Measurements from ENCODE around the gene NLRP13.
"Not testable (repeated sequence)": the region's sequence is repeated elsewhere in the genome, so short reads cannot be mapped to it uniquely, and the experiment has no call there.

The NLRP13 gene

GRCh38 chr19:55931936-55932386 is at the start of gene NLRP13:
TSS of gene NLRP13 (minus strand) at chr19:55932336. CDS start at chr19:55932311, 25 bp downstream.
- Histone ChIP-seq H3K4me1 (ENCODE audit: control insufficient read depth, insufficient read depth, low read length) (no peaks in the 10 kb centered on the region), H3K4me3 (ENCODE audit: low read length) (no peak within 1 kb of the TSS), H3K36me3 (ENCODE audit: control insufficient read depth, insufficient read depth, low read length) (no peaks in the 10 kb centered on the region), H3K27me3 (ENCODE audit: control insufficient read depth, insufficient read depth, low read length) (no peaks in the 10 kb centered on the region), H3K27ac (ENCODE audit: low read length) (no peak within 1 kb of the TSS), H3K9me3 (ENCODE audit: control insufficient read depth, insufficient read depth, low read length) (peaks cover 15% of the 10 kb centered on the region)
- WGBS (ENCODE audit: insufficient coverage, insufficient read length), result no CpG with 5 or more reads among the region's 8 CpGs
- no peak for DNase-seq (ENCODE audit: low read depth, low spot score)

- H3K9me3 ChIP-seq (ENCODE audit: control insufficient read depth, insufficient read depth, low read length), result peaks cover 5% of the 10 kb centered on the region
- H3K27ac ChIP-seq (ENCODE audit: low read length), result no peak overlapping the region
- no peak for DNase-seq (ENCODE audit: low read depth, low spot score)
- no peaks in the 10 kb centered on the region for H3K4me1 ChIP-seq (ENCODE audit: control insufficient read depth, insufficient read depth, low read length)
- H3K4me3 ChIP-seq (ENCODE audit: low read length), result no peak overlapping the region
- H3K27me3 ChIP-seq (ENCODE audit: control insufficient read depth, insufficient read depth, low read length), result no peaks in the 10 kb centered on the region
- WGBS (ENCODE audit: insufficient coverage, insufficient read length), result no CpG with 5 or more reads among the region's 9 CpGs
- H3K36me3 ChIP-seq (ENCODE audit: control insufficient read depth, insufficient read depth, low read length), result no peaks in the 10 kb centered on the region
Measured at GRCh38 chr19:55980415-55980814, 48.3 kb upstream of the NLRP13 start.

- WGBS (ENCODE audit: insufficient coverage, insufficient read length), result no CpG with 5 or more reads among the region's 3 CpGs
- Histone ChIP-seq H3K4me3 (ENCODE audit: low read length) (no peak overlapping the region), H3K27me3 (ENCODE audit: control insufficient read depth, insufficient read depth, low read length) (no peaks in the 10 kb centered on the region), H3K36me3 (ENCODE audit: control insufficient read depth, insufficient read depth, low read length) (no peaks in the 10 kb centered on the region), H3K4me1 (ENCODE audit: control insufficient read depth, insufficient read depth, low read length) (no peaks in the 10 kb centered on the region), H3K9me3 (ENCODE audit: control insufficient read depth, insufficient read depth, low read length) (peaks cover 14% of the 10 kb centered on the region), H3K27ac (ENCODE audit: low read length) (no peak overlapping the region)
- no peak for DNase-seq (ENCODE audit: low read depth, low spot score)
Measured at GRCh38 chr19:55973982-55974381, 41.8 kb upstream of the NLRP13 start.

- H3K9me3 ChIP-seq (ENCODE audit: control insufficient read depth, insufficient read depth, low read length), result peaks cover 12% of the 10 kb centered on the region
Measured at GRCh38 chr19:55962186-55962585, 30.1 kb upstream of the NLRP13 start.

GRCh38 chr19:55959996-55960675 is 28.0 kb upstream of the NLRP13 start:
- Histone ChIP-seq H3K4me1 (ENCODE audit: control insufficient read depth, insufficient read depth, low read length) (no peaks in the 10 kb centered on the region), H3K9me3 (ENCODE audit: control insufficient read depth, insufficient read depth, low read length) (peaks cover 23% of the 10 kb centered on the region), H3K27me3 (ENCODE audit: control insufficient read depth, insufficient read depth, low read length) (no peaks in the 10 kb centered on the region), H3K27ac (ENCODE audit: low read length) (no peak overlapping the region), H3K36me3 (ENCODE audit: control insufficient read depth, insufficient read depth, low read length) (no peaks in the 10 kb centered on the region), H3K4me3 (ENCODE audit: low read length) (no peak overlapping the region)
- WGBS (ENCODE audit: insufficient coverage, insufficient read length), result no CpG with 5 or more reads among the region's 6 CpGs
- no peak for DNase-seq (ENCODE audit: low read depth, low spot score)

More at GRCh38 chr19:55962186-55962585, 30.1 kb upstream of the NLRP13 start:
- DNase-seq (ENCODE audit: low read depth, low spot score), result no peak
- Histone ChIP-seq H3K4me3 (ENCODE audit: low read length) (no peak overlapping the region), H3K36me3 (ENCODE audit: control insufficient read depth, insufficient read depth, low read length) (no peaks in the 10 kb centered on the region), H3K4me1 (ENCODE audit: control insufficient read depth, insufficient read depth, low read length) (no peaks in the 10 kb centered on the region), H3K27ac (ENCODE audit: low read length) (no peak overlapping the region), H3K27me3 (ENCODE audit: control insufficient read depth, insufficient read depth, low read length) (no peaks in the 10 kb centered on the region)
- WGBS (ENCODE audit: insufficient coverage, insufficient read length), result no CpG with 5 or more reads among the region's 10 CpGs

GRCh38 chr19:55958356-55958755 is 26.2 kb upstream of the NLRP13 start:
- Histone ChIP-seq H3K27me3 (ENCODE audit: control insufficient read depth, insufficient read depth, low read length) (no peaks in the 10 kb centered on the region), H3K4me3 (ENCODE audit: low read length) (no peak overlapping the region), H3K36me3 (ENCODE audit: control insufficient read depth, insufficient read depth, low read length) (no peaks in the 10 kb centered on the region), H3K9me3 (ENCODE audit: control insufficient read depth, insufficient read depth, low read length) (peaks cover 25% of the 10 kb centered on the region), H3K4me1 (ENCODE audit: control insufficient read depth, insufficient read depth, low read length) (no peaks in the 10 kb centered on the region), H3K27ac (ENCODE audit: low read length) (no peak overlapping the region)
- no peak for DNase-seq (ENCODE audit: low read depth, low spot score)
- WGBS (ENCODE audit: insufficient coverage, insufficient read length), result no CpG with 5 or more reads among the region's 4 CpGs

GRCh38 chr19:55956431-55956830 is 24.3 kb upstream of the NLRP13 start:
- no peak overlapping the region for H3K27ac ChIP-seq (ENCODE audit: low read length)
- no peak overlapping the region for H3K4me3 ChIP-seq (ENCODE audit: low read length)
- WGBS (ENCODE audit: insufficient coverage, insufficient read length), result no CpG with 5 or more reads among the region's 7 CpGs
- no peaks in the 10 kb centered on the region for H3K4me1 ChIP-seq (ENCODE audit: control insufficient read depth, insufficient read depth, low read length)
- H3K9me3 ChIP-seq (ENCODE audit: control insufficient read depth, insufficient read depth, low read length), result peaks cover 21% of the 10 kb centered on the region
- H3K36me3 ChIP-seq (ENCODE audit: control insufficient read depth, insufficient read depth, low read length), result no peaks in the 10 kb centered on the region
- DNase-seq (ENCODE audit: low read depth, low spot score), result no peak
- no peaks in the 10 kb centered on the region for H3K27me3 ChIP-seq (ENCODE audit: control insufficient read depth, insufficient read depth, low read length)

GRCh38 chr19:55950566-55950965 is 18.4 kb upstream of the NLRP13 start:
- not testable (repeated sequence) for H3K4me1 ChIP-seq (ENCODE audit: control insufficient read depth, insufficient read depth, low read length); H3K27ac ChIP-seq (ENCODE audit: low read length); H3K27me3 ChIP-seq (ENCODE audit: control insufficient read depth, insufficient read depth, low read length); H3K4me3 ChIP-seq (ENCODE audit: low read length); DNase-seq (ENCODE audit: low read depth, low spot score); H3K36me3 ChIP-seq (ENCODE audit: control insufficient read depth, insufficient read depth, low read length)
- peaks cover 11% of the 10 kb centered on the region for H3K9me3 ChIP-seq (ENCODE audit: control insufficient read depth, insufficient read depth, low read length)
- no CpG with 5 or more reads among the region's 19 CpGs for WGBS (ENCODE audit: insufficient coverage, insufficient read length)

GRCh38 chr19:55947532-55947931 is 15.4 kb upstream of the NLRP13 start, which contains the start of gene NLRP8:
TSS of gene NLRP8 (plus strand) at chr19:55947832.
- no peaks in the 10 kb centered on the region for H3K27me3 ChIP-seq (ENCODE audit: control insufficient read depth, insufficient read depth, low read length)
- peaks cover 12% of the 10 kb centered on the region for H3K9me3 ChIP-seq (ENCODE audit: control insufficient read depth, insufficient read depth, low read length)

GRCh38 chr19:55940306-55940705 is 8.2 kb upstream of the NLRP13 start:
- H3K4me3 ChIP-seq (ENCODE audit: low read length), result no peak overlapping the region
- peaks cover 16% of the 10 kb centered on the region for H3K9me3 ChIP-seq (ENCODE audit: control insufficient read depth, insufficient read depth, low read length)
- DNase-seq (ENCODE audit: low read depth, low spot score), result no peak
- no peak overlapping the region for H3K27ac ChIP-seq (ENCODE audit: low read length)
- no peaks in the 10 kb centered on the region for H3K36me3 ChIP-seq (ENCODE audit: control insufficient read depth, insufficient read depth, low read length)
- H3K27me3 ChIP-seq (ENCODE audit: control insufficient read depth, insufficient read depth, low read length), result no peaks in the 10 kb centered on the region
- 100% methylated on average over 2 of the region's 11 CpGs for WGBS (ENCODE audit: insufficient coverage, insufficient read length)
- no peaks in the 10 kb centered on the region for H3K4me1 ChIP-seq (ENCODE audit: control insufficient read depth, insufficient read depth, low read length)

More at GRCh38 chr19:55947532-55947931, 15.4 kb upstream of the NLRP13 start, which contains the start of gene NLRP8:
- H3K4me1 ChIP-seq (ENCODE audit: control insufficient read depth, insufficient read depth, low read length), result no peaks in the 10 kb centered on the region
- DNase-seq (ENCODE audit: low read depth, low spot score), result no peak
- no peak within 1 kb of the TSS for H3K4me3 ChIP-seq (ENCODE audit: low read length)
- WGBS (ENCODE audit: insufficient coverage, insufficient read length), result no CpG with 5 or more reads among the region's 8 CpGs
- no peak within 1 kb of the TSS for H3K27ac ChIP-seq (ENCODE audit: low read length)
- H3K36me3 ChIP-seq (ENCODE audit: control insufficient read depth, insufficient read depth, low read length), result no peaks in the 10 kb centered on the region

GRCh38 chr19:55939206-55939605 is 7.1 kb upstream of the NLRP13 start:
- Histone ChIP-seq H3K9me3 (ENCODE audit: control insufficient read depth, insufficient read depth, low read length) (peaks cover 18% of the 10 kb centered on the region), H3K4me1 (ENCODE audit: control insufficient read depth, insufficient read depth, low read length) (no peaks in the 10 kb centered on the region)
- DNase-seq (ENCODE audit: low read depth, low spot score), result no peak

More at GRCh38 chr19:55939206-55939605, 7.1 kb upstream of the NLRP13 start:
- no CpG with 5 or more reads among the region's 7 CpGs for WGBS (ENCODE audit: insufficient coverage, insufficient read length)
- H3K27me3 ChIP-seq (ENCODE audit: control insufficient read depth, insufficient read depth, low read length), result no peaks in the 10 kb centered on the region
- H3K4me3 ChIP-seq (ENCODE audit: low read length), result no peak overlapping the region
- H3K36me3 ChIP-seq (ENCODE audit: control insufficient read depth, insufficient read depth, low read length), result no peaks in the 10 kb centered on the region
- no peak overlapping the region for H3K27ac ChIP-seq (ENCODE audit: low read length)

Data from iPS DF 6.9 (cell line).